GM18858 (cell line): ENCODE results near the gene C2orf78.
A peak's percentile ranks its signal among the peaks of the same experiment; 100 is the strongest.
"Not testable (repeated sequence)": the region's sequence is repeated elsewhere in the genome, so short reads cannot be mapped to it uniquely, and the experiment has no call there.

Experiments used
- ATAC-seq: cut with Tn5 transposase; IDR thresholded peaks from one replicate; pipeline ENCODE4 v1.9.1; 2021; ENCODE audit not compliant: unreplicated experiment

C2orf78 gene, protein sequence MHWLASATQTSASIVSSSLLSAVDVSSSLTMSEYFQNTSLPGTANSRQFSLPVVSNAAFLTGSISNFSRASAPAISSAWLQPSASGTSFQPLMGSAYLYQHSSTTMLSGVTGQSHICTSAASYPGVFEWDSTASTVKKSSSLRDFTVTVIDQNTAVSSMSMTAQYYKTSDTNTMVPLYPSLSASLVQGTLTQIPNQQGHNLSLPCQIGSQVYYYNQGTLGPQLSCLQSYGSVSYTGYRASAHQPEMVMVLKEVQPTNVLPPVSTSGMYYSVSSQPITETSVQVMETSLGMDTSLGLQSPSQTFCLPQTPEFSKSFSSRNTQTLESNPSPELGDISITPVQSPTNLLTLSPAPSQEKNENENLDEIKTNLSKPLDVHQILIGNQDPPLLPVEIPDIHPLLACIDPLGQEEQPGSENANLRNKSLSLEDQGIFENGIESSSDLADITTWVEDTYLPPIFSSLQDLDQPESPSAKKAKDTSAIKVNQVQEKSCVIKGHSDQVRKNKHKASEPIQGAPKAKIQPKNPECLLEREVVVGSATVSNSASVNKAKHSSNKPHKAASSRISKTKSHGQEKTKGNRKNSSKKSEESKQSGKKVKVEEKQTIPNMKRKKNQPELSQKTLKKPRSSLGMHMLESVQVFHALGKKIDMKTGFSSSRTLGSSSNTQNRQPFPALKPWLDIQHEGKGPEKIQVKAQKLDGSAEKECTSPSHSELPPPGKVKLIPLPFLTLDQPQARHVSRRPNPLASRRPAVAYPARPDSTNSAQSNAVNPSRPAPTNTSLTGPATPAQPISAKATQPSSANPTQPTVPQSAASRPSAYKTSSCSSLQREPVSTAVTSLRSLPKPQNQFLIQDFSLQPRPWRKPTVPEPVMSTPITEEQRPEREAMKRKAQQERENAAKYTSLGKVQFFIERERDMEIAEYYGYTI

DNA sequence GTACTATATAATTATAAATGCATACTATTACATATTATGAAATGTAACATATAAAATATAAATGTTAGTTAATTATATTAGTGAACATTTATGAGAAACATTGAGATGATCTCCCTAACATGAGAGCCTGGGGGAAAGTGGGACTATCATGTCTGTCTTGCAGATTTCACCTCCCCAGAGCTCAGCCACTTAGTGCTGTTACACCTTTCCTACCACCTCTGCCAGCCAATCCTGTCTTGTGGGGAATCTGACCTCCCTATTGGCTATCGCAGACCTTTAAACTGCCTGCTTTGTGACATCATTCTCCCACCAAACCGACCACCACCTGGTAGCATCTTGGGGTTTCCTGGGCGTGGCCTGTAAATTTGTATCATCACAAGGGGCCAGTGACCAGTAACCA, at the start of gene C2orf78:
Gene C2orf78, plus strand, starts transcription at position 301 of the 400 bp plus-strand sequence. CDS start 127 bp downstream, outside the sequence.
- not testable (repeated sequence) for ATAC-seq

DNA sequence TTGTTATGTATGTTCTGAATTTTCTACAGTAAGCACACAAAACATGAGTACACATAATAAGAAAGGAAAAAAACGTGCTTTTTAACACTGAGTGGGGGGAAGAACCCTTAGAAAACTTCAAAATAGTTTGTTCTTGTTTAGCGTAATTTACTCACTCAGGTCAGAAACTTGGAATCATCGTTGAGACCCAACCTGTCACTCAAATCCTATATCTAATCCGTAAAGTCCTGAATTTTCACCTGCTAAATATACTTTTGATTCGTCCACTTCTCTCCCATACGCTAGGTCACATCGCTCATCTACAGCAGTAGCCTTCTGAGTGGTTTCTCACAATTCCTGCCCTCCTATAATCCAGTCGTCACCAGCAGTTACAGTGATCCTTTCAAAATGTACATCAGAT, 47.6 kb upstream of the C2orf78 start:
- no peak for ATAC-seq

DNA sequence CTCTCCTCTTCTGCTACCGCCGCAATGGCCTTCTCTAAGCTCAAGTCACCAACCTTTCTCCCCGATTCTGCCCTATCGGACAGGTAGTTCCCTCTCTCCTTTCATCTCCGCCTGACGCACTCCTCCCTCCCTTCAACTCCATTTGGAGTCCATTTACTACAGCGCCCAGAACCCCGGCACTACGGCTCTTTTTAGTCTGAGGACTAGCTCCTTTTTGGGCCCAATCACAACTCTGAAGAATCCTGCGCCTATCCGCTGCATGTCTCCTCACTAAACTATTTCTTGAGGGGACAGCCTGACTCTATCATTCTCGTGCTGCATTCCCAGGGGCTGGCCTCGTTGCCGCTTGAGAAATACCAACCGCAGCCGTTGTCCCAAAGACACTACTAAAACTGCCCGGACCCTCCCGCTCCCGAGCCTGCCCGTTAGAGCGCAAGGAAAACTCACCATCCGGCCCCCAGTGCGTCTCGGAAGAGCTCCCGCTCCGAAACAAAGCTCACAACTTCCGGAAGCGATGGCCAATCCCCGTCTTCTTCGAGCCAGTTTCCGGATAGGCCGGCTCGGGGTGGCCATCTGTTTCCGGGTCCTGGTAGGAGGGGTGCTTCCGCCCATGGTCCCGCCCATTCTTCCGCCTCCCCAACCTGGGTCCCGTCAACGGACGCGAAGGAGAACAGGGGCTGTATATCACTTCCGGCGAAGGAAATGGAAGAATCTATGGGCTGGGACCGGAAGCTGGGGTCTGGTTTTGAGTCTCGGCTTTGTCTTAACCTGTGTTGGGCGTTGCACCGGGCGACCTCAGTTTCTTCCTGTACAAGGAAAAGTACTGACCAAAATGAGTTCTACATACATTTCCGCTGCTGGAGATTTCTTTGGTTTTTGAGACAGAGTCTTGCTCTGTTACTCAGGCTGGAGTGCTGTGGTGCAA, 46.9 kb upstream of the C2orf78 start, which contains the start of gene TPRKB:
Gene TPRKB, minus strand, starts transcription at position 491 of the 925 bp plus-strand sequence. CDS start 2,776 bp downstream, outside the sequence.
- peak; percentile 90 for ATAC-seq

DNA sequence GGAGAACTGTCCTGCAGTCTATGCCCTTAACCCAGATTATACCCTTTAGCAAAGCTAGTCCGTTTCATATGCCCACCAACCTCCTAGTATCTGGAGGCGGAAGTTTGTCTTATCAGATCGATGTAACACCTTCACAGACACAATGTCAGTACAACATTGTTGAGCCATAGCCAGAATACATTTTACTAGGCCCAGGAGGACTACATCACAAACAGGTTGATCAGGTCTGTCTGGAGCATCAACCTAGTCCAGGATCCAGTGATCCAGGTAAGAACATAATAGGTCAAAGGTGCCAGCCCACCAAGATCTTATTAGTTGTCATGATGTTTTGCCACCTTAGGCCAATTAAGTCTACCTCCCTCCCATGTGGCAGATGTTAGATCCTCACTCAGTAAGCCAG, 44.9 kb upstream of the C2orf78 start:
- ATAC-seq, result no peak

DNA sequence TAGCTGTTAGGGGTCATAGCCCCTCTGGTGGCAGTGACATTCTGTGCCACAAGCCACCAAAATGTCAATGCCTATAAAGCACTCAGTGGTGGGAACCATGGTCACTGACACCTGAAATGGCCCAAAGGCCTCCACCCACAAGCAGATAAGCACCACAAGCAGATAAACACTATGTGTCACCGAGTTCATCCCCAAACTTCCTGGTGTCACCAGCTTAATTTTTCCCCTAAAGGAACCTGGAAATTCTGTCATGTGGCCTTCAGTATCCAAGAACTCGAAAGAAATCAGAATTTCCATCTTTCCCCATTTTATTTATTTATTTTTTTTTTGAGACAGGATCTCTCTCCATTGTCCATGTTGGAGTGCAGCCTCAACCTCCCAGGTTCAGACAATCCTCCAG, 43.2 kb upstream of the C2orf78 start:
- no peak for ATAC-seq

DNA sequence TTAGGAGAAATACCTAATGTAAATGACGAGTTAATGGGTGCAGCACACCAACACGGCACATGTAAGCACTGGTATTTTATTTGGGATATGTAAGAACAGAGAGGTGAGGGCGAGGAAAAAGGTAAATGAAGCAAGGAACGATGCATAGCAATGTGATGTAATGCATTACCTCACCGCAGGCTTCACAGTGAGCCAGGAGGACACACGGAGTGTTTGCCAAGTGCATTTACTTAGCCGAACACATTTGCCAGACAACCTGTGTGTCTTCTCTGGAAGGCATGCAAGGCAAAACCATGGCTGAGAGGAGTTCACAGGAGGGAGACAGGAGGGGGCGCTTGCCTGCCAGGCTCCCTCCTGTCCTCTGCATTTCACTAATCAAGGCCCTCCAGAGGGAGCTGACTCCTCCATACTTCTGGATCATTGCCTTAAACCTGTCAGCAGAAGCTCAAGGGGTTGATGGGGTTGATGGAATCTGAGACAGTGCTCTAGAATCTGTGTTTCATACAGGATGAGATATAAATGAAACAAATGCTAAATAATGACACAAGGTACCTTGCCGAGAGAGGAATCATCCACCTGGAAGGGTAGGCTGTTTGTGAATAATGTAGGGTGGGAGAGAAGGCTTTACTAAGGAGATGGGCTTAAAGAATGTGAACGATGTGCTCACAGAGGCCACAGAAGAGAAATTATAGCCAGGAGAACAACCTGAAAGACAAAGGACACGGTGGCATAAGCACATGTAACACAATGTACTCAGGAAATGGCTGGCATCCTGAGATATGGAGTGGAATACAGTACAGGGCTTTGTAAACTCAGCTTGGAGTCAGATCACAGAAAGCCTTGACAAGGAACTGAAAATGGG, 37.7 kb upstream of the C2orf78 start:
- no peak for ATAC-seq

DNA sequence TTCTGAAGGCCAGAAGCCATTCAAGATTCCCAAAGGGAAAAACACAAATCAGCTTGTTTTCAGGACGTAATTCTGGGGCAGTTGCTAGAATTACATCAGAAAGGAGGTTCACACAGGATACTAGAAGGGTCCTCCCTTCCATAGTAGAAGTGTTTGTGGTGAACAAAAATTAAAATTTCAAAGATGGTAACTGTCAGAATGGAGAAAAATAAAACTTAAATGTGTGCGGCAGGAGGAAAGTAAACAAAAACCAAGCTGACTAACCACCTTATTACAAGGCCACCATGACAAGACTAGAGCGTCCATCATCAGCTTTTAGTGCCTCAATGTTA, 37.1 kb upstream of the C2orf78 start:
- ATAC-seq, result no peak

DNA sequence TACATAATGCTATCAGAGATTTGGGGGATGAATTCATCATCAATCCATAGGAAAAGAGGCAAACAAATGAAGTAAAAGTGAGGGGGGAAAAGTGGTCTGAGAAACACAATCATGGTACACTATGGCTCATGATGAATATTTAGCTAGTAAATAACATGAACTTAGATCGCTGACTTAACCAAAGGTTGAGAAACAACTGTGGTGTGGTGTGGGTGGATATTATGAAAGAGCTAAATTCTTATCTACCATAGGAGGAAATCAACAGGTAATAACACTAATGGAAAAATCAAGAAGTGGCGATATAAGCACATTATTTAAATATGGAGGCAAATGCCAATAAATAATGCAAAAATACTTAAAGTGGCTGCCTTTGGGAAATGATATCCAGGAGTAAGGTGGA, 34.7 kb upstream of the C2orf78 start:
- no peak for ATAC-seq

DNA sequence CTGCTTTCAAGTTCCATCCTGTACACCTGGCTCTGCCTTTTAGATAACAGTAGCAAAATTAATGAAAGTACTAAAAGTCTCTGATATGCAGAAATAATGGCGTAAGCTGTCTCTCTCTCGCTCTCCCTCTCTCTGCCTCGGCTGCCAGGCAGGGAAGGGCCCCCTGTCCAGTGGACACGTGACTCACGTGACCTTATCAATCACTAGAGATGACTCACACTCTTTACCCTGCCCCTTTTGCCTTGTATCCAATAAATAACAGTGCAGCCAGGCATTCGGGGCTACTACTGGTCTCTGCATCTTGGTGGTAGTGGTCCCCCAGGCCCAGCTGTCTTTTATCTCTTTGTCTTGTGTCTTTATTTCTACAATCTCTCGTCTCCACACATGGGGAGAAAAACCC, 29.7 kb upstream of the C2orf78 start:
- not testable (repeated sequence) for ATAC-seq

DNA sequence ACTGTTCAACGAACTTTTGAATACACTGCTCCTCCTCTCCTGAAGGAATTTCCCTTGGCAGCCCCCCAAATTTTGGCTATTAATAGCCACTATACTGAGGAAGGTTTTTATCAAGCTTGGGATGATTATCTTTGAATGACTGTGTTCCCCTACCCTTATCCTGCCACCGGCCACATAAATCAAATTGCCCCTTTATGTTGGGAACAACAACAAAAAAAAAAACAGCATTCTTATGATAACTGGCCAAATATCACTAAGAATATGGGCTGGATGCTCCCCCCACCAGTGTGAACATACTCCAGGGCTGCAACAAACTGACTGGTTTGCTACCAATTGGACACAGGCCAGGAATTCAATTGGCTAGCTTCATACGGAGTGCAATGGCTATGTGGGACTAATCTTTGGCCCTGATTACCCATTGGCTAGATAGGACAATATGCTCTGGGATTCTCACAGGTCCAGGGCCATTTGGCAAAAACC, 24.7 kb upstream of the C2orf78 start:
- no peak for ATAC-seq

DNA sequence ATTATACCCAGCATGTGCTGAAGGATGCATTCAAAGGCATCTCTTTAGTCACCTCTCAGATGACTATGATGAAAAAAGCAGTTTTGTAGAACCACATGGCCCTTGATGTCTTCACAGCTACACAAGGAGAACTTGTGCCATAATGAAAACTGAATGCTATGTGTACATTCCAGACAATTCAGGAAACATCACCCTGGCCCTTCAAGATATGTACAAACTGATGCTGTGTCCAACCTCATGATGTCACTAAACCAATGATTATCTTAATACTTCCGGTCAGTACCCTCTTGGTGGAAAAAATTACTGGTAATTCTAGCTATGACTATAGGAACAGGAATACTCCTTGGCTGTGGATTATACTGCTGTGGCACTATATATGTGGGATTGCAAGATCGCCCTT, 24.1 kb upstream of the C2orf78 start:
- ATAC-seq, result no peak

DNA sequence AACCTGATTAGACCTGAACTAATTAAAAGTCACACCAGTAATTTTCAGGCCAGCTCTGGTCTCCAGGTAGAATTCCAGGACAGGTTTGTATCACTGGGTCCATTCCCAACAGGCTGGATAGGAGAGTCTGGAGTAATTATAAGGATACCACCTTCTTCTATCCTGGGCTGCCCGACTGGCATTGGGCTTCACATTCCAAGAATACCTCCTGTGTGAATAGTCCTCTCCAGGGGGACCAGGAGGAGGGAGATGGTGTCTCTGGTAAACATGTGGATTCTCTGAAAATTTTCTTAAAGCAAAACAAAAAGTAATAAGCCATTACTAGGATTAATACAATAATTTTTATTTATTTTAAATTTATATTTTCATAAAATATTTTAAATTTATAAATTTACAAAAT, 21.4 kb upstream of the C2orf78 start:
- ATAC-seq, result no peak

DNA sequence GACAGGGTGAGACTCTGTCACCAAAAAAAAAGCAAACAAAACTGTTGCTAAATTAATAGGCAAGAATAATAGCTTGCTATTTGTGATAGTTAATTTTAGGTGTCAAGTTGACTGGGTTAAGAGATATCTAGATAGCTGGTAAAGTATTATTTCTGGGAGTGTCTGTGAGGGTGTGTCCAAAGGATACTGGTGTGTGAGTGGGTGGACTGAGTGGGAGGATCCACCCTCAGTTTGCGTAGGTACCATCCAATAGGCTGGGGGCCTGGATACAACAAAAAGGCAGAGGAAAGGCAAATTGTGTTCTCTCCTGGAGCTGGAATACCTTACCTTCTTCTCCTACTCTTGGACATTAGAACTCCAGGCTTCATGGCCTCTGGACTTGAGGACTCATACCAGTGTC, 19.0 kb upstream of the C2orf78 start:
- ATAC-seq, result no peak

DNA sequence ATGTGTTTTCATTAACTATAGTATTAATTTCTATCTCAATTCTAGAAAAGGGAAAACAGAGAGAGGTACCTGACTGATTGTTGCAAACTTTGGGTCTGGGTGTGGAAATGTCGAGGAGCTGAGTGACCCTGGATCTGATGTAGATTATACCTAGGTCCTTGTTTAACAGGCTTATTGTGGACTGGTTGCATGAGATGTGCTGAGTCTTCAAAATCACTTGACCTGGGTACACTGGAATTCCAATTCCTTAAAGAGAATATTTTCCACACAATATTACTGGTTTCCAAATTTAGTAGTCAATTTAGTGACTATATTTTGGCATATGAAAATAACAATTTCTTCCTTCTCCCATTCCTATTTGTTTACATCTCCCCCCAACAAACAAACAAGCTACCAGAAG, 17.6 kb upstream of the C2orf78 start:
- ATAC-seq, result no peak

DNA sequence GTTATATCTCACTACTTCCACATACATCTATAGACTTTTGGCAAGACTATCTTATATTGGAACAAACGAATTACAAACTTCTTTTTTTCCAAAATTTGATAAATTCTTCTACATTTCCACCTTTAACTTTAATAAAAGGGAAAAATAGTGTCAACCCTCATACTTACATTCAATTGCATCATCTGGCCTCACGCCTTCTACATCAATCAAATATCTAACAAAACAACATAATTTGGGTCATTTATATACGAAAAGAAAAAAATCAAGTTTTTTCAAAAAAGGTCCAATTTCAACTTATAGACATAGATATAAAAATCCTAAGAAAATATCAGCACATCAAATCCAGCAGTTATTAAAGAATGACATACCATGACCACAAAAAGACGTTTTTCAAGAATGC, 17.0 kb upstream of the C2orf78 start:
- no peak for ATAC-seq

DNA sequence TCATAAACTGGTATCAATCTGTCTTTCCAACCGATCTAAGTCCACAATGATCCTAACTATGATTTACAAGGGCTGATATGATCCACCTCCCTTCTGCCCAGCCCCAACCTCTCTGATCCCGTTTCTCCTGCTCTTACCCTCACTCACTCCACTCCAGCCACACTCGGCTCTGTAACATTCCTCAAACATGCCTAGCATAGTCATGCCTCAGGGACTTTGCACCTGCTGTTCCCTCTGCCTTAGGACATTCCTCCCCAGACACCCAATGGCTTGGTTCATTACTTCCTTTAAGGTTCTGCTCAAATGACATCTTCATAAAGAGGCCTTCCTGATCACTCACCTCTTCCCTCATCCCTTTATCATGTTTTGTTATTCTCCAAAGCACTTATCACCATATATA, 13.3 kb upstream of the C2orf78 start:
- ATAC-seq, result no peak

DNA sequence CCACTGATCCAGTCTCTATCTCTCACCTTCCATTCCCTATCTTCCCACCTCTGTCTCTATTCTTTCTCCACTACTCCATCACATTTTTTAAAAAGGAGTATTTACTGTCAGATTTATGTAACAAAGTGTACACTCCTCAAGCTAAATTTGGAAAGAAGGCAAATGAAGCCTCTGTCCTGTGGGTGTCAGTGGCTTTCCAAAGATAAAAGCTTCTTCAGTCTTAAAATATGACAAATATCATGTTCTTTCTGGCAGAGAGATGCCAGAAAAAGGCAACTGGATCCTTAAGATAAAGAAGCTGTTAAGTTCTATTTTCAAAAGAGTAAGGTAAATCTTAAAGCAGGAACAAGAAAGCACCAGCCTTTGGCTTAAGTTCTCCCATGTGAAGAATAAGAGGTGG, 11.2 kb upstream of the C2orf78 start:
- no peak for ATAC-seq

DNA sequence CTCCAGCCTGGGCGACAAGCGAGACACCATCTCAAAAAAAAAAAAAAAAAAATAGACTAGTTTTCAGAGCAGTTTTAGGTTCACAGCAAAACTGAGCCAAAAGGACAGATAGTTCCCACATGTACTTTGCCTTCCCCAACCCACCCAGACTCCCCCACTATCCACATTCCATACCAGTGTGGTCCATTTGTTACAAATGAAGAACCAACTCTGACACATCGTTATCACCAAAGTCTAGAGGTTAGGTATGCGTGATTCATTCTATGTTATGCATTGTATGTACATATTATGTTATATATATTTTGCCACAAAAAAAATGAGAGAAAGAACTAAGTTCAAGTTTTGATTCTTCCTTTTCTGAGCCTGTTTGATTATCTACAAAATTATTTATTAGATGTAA, 7.6 kb upstream of the C2orf78 start:
- ATAC-seq, result no peak

DNA sequence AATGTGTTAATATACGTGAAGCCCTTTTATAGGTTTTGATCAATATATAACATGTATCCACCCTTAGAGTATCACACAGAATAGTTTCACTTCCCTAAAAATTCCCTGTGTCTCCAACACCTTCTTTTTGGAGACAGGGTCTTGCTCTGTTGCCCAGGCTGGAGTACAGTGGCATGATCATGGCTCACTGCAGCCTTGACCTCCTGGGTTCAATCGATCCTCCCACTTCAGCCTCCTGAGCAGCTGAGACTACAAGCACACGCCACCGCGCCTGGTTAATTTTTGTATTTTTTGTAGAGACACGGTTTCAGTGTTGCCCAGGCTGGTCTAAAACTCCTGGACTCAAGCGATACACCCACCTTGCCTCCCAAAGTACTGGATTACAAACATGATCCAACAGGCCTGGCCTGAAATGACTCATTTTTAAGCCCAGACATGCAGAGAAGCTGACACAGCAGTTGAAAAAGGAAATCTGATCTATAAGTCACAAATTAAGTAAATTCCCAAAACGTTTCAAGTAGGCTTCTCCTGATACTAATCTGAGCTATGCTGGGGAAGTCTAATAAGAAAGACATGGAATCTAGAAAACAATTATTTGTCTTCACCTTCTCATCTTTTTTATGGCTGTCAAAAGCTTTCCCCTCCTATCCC, 7.0 kb upstream of the C2orf78 start:
- ATAC-seq, result no peak
